ENCODE data around the gene BICD1. TPM values are rescaled to one million over a fixed set of nuclear protein-coding genes. Genes with fewer than 3 reads are reported as not detected.

BICD1 gene
- total RNA-seq, 1 donor from 2014 or later: 95.0 TPM

- DNase-seq (ENCODE audit: low spot score) (no peak), ATAC-seq (peak; percentile 50)
- intact Hi-C loops (cut with DNase I): no loop called here
Measured at GRCh38 chr12:32134101-32134888, 27.6 kb downstream of the BICD1 start.

GRCh38 chr12:32135967-32136366 lies 29.3 kb downstream of the BICD1 start:
- ATAC-seq (no peak), DNase-seq (ENCODE audit: low spot score) (no peak)
- intact Hi-C loops (cut with DNase I): no loop called here

- ATAC-seq (no peak), DNase-seq (ENCODE audit: low spot score) (no peak)
- intact Hi-C loops (cut with DNase I): no loop called here
Measured at GRCh38 chr12:32136404-32136803, 29.8 kb downstream of the BICD1 start.

- ATAC-seq (peak; percentile 79), DNase-seq (ENCODE audit: low spot score) (no peak)
- intact Hi-C loops (cut with DNase I): no loop called here
Measured at GRCh38 chr12:32139064-32139421, 32.4 kb downstream of the BICD1 start.

- intact Hi-C loops (cut with DNase I): no loop called here
- ATAC-seq: no peak
- DNase-seq (ENCODE audit: low spot score): no peak
Measured at GRCh38 chr12:32140877-32141276, 34.2 kb downstream of the BICD1 start.

- ATAC-seq (no peak), DNase-seq (ENCODE audit: low spot score) (no peak)
- intact Hi-C loops (cut with DNase I): no loop called here
Measured at GRCh38 chr12:32145096-32145495, 38.4 kb downstream of the BICD1 start.

- DNase-seq (ENCODE audit: low spot score): no peak
- intact Hi-C loops (cut with DNase I): no loop called here
- no peak for ATAC-seq
Measured at GRCh38 chr12:32146074-32146873, 39.6 kb downstream of the BICD1 start.

GRCh38 chr12:32148372-32148771 lies 41.7 kb downstream of the BICD1 start:
- intact Hi-C loops (cut with DNase I): no loop called here
- no peak for ATAC-seq
- DNase-seq (ENCODE audit: low spot score): no peak

- ATAC-seq: no peak
- intact Hi-C loops (cut with DNase I): no loop called here
- no peak for DNase-seq (ENCODE audit: low spot score)
Measured at GRCh38 chr12:32149489-32149888, 42.8 kb downstream of the BICD1 start.

GRCh38 chr12:32151086-32151485 lies 44.4 kb downstream of the BICD1 start:
- ATAC-seq: no peak
- DNase-seq (ENCODE audit: low spot score): no peak

GRCh38 chr12:32151552-32151951 lies 44.9 kb downstream of the BICD1 start:
- no peak for ATAC-seq
- no peak for DNase-seq (ENCODE audit: low spot score)
- intact Hi-C loops (cut with DNase I): no loop called here

More at GRCh38 chr12:32151086-32151485, 44.4 kb downstream of the BICD1 start:
- intact Hi-C loops (cut with DNase I): no loop called here

- ATAC-seq: no peak
- DNase-seq (ENCODE audit: low spot score): no peak
- intact Hi-C loops (cut with DNase I): no loop called here
Measured at GRCh38 chr12:32155041-32155440, 48.4 kb downstream of the BICD1 start.

- no peak for ATAC-seq
- intact Hi-C loops (cut with DNase I): no loop called here
- no peak for DNase-seq (ENCODE audit: low spot score)
Measured at GRCh38 chr12:32155961-32156529, 49.4 kb downstream of the BICD1 start.

GRCh38 chr12:32158525-32158924 lies 51.9 kb downstream of the BICD1 start:
- no peak for ATAC-seq
- DNase-seq (ENCODE audit: low spot score): no peak
- intact Hi-C loops (cut with DNase I): no loop called here

- intact Hi-C loops (cut with DNase I): no loop called here
- DNase-seq (ENCODE audit: low spot score) (no peak), ATAC-seq (no peak)
Measured at GRCh38 chr12:32159381-32159780, 52.7 kb downstream of the BICD1 start.

GRCh38 chr12:32159925-32160324 lies 53.3 kb downstream of the BICD1 start:
- intact Hi-C loops (cut with DNase I): no loop called here
- DNase-seq (ENCODE audit: low spot score): no peak
- ATAC-seq: no peak

- no peak for DNase-seq (ENCODE audit: low spot score)
- intact Hi-C loops (cut with DNase I): no loop called here
- ATAC-seq: no peak
Measured at GRCh38 chr12:32161058-32161457, 54.4 kb downstream of the BICD1 start.

GRCh38 chr12:32163596-32163995 lies 56.9 kb downstream of the BICD1 start:
- DNase-seq (ENCODE audit: low spot score): no peak
- intact Hi-C loops (cut with DNase I): no loop called here
- ATAC-seq: no peak

- DNase-seq (ENCODE audit: low spot score): no peak
- intact Hi-C loops (cut with DNase I): no loop called here
- no peak for ATAC-seq
Measured at GRCh38 chr12:32166510-32166909, 59.9 kb downstream of the BICD1 start.

GRCh38 chr12:32170437-32170998 lies 63.9 kb downstream of the BICD1 start:
- ATAC-seq (no peak), DNase-seq (ENCODE audit: low spot score) (no peak)
- intact Hi-C loops (cut with DNase I): no loop called here

Data from sciatic nerve (tissue), 2 donors.